Measurements from ENCODE around the gene RPL22. TPM values are rescaled to one million over a fixed set of nuclear protein-coding genes. Genes with fewer than 3 reads are reported as not detected.

Gene RPL22
- total RNA-seq, 2 donors from 2014 or later = 275 to 296 TPM

DNA sequence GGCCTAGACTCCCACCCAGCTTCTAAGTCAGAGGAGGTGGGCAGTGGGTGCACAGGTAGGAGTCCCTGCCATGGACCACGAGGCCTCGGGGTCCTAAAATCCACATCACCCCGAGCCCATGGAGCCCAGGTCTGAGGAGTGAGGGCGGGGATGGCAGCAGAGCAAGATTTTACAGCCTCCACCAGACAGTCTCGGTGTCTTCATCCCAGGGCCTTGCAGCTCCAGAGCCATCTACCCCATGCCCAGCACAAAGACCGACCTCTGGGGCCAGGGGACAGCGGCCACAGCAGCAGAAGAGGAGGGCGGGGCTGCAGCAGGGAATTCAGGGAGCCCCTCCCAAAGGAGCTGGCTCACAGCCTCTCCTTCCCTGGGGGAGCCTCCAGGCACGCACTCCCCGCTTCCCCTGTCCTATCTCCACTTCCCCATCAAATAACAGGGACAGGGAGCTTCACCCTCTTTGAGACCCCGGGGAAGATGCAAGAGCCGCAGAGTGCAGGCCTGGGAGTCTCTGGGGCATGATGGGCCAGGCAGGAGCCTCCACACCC lies 33.9 kb downstream of the RPL22 start:
- intact Hi-C loops (cut with DNase I) = no loop called here
- no peak for DNase-seq (ENCODE audit: low spot score)

DNA sequence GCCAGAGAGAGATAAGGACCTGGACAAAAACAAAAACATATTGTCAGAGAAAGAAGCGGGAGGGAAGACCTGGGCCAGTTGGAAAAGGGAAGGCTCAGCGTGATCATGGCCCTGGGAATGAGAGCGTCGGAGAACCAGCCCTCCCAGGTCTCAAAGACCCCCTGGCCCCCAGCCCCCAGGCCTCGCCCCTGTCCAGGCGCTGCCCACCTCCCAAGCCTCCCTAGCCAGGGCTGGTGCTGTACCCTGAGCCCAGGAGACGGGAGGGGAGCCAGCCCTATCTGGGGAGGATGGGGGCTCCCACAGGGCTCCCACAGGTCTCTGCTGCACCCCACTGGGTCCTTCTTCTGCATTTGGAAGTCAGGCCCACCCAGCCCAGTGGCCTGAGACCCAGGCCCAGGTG lies 34.4 kb downstream of the RPL22 start:
- intact Hi-C loops (cut with DNase I) = no loop called here
- no peak for DNase-seq (ENCODE audit: low spot score)

DNA sequence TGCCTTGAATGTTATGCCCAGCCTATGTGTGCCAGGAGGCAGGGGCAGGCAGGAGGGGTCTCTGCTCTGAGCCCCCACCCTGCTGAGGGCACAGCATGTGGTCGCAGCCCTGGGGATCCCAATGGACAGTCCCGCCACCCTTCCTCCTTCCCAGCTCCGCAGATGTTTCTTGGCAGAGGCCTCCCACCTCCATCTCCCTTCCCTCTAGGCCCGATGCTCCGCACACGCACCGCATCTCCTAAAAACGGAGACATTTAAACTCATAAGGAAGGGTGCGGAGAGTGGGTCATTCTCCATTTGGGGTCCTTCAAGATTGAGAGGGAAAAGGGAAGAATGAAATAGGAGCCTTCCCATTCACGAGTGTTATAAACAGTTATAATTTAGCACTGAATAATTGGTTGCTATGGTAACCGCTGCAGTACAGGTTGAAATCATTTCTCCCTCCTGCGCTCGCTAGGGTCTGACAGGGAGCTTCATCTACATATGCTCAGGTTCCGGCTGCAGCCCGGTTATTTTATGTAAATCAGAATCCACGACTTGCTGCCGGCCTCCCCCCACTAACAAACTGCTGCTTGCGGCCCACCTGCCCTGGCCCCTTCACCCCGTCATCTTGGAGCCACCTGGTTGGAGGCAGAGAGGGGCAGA lies 35.3 kb downstream of the RPL22 start:
- intact Hi-C loops (cut with DNase I) = no loop called here

GRCh38 chr1:6163191-6163972 lies 36.0 kb downstream of the RPL22 start:
- DNase-seq (ENCODE audit: low spot score) = no peak
- intact Hi-C loops (cut with DNase I) = no loop called here

More for the DNA sequence above, 35.3 kb downstream of the RPL22 start:
- no peak for DNase-seq (ENCODE audit: low spot score)

- DNase-seq (ENCODE audit: low spot score) = no peak
- intact Hi-C loops (cut with DNase I) = no loop called here
Observed at GRCh38 chr1:6162773-6163172, 36.6 kb downstream of the RPL22 start.

DNA sequence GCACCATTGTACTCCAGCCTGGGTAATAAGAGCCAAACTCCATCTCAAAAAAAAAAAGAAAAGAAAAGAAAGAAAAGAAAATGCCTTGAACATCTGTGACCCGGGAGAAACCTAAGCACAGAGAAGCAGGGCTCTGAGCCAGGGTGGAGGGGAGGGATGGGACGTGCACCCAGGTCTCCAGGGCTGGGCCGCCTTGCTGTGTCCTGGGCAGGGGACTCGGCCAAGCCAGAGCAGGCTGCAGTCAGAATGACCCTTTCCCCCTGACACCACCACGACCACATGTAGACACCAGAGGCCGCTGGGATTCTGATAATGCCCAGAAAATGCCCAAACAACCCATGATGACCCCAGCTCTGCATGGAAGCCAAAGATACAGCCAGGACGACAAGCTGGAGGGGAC lies 37.1 kb downstream of the RPL22 start:
- intact Hi-C loops (cut with DNase I) = no loop called here
- no peak for DNase-seq (ENCODE audit: low spot score)

- intact Hi-C loops (cut with DNase I) = no loop called here
- DNase-seq (ENCODE audit: low spot score) = no peak
Observed at GRCh38 chr1:6158181-6158580, 41.2 kb downstream of the RPL22 start.

- intact Hi-C loops (cut with DNase I) = no loop called here
- no peak for DNase-seq (ENCODE audit: low spot score)
Observed at GRCh38 chr1:6157528-6158174, 41.7 kb downstream of the RPL22 start.

- DNase-seq (ENCODE audit: low spot score) = no peak
- intact Hi-C loops (cut with DNase I) = no loop called here
Observed at GRCh38 chr1:6157132-6157527, 42.3 kb downstream of the RPL22 start.

DNA sequence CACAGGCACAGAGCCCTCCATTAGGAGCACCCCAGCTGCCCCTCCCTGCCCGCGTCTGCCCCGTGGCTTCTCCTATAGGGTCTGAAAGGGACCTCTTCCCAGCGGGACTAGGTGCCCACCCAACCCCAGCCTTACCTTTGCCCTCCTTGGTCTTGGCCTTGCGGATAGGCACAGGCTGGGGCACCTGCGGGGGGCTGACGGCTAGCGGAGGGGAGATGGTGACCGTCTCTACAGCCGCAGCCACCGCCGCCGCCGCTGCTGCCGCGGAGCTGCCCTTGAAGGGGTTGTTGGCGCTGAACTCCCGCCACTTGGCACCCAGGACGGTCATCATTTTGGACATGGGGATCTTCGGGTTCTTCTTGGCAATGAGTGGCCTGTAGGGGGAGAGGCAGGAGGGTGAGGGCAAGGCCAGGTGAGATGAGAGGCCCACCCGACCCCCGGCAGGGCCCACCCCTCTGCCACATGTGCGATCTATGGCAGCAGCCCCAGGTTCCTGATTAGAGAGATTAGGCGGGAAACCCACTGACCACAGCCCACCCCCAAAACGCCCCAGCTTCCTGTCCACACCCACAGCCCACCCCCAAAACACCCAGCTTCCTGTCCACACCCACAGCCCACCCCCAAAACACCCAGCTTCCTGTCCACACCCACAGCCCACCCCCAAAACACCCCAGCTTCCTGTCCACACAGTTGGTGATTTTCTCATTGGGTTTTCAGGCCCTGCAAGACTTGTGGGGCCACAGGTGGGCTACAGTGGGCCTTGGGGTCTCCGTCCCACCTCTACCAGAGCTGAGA lies 44.7 kb downstream of the RPL22 start:
- no peak for DNase-seq (ENCODE audit: low spot score)
- intact Hi-C loops (cut with DNase I) = no loop called here

- intact Hi-C loops (cut with DNase I) = no loop called here
Observed at GRCh38 chr1:6152882-6153281, 46.5 kb downstream of the RPL22 start.

DNA sequence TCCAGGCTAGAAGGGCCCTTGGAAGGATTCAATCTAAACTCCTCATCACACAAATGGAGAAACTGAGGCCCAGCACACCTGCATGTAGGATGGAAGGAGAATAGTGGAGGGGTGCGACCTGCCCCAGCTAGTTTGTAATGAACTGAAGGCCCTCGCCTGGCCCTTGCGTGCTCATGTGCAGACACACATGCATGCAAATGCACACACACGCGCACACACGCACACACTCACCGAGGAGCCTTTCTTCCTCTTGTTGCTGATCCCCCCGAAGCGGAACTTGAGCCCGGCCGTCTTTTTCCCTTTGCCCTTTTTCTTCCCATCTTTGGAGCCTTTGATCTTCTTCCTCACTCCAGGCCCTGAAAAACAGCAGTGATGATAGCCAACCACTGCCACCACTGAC lies 47.2 kb downstream of the RPL22 start:
- intact Hi-C loops (cut with DNase I) = no loop called here
- DNase-seq (ENCODE audit: low spot score) = no peak

More at GRCh38 chr1:6152882-6153281, 46.5 kb downstream of the RPL22 start:
- no peak for DNase-seq (ENCODE audit: low spot score)

DNA sequence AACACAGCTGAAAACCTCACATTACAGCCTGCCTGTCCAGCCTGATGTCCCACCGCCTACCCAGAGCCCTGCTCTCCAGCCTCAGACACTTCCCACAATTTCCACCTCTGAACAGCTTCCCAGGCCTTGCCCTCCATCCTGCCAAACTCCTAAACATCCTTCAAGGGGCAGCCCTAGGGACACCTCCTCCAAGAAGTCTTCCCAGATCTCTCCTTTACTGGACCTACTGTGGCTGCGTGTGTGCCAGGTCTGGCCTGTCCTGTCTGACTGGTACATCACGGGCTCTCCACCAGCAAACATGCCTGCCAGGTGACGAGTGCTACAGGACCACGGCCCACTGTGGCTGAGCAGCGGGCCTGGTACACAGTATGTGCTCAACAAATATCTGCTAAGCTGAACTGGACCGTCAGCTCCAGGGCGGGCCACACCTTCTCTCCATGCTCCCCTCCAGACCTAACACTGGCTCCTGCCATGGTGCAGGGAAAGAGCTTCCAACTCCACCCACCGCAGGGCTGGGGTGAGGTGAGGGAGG lies 48.0 kb downstream of the RPL22 start:
- DNase-seq (ENCODE audit: low spot score) = no peak
- intact Hi-C loops (cut with DNase I) = no loop called here

DNA sequence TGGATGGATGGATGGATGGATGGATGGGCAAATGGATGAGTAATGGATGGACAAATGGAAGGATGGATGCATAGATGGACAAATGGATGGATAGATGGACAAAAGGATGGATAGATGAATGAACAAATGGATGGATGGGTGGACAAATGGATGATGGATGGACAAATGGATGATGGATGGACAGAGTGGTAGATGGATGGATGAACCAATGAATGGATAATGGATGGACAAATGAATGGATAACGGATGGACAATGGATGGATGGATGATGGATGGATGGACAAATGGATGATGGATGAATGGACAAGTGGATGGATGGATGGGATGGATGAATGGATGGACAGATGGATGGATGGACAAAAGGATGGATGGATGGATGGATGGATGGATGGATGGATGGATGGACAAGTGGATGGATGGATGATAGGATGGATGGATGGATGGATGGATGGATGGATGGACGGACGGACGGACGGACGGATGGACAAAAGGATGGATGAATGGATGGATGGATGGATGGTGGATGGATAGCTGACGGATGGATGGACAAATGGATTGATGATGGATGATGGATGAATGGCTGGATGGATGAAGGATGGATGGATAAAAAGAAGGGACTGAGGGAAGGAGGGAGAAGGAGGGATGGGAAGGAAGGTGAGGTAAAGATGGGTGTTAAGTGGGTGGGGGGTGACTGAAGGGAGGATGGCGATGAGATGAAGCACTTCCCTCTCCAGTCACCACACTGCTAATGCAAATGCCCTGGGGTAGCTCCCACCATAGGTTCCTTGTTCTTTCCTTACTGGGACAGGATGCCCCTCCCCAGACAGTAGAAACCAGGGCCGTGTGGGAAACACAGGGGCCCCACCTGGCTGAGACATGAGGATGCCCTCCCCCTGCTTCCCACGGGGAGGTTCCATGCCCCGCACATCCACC lies 49.1 kb downstream of the RPL22 start:
- DNase-seq (ENCODE audit: low spot score) = no peak
- intact Hi-C loops (cut with DNase I) = no loop called here

GRCh38 chr1:6149597-6149996 lies 49.8 kb downstream of the RPL22 start:
- DNase-seq (ENCODE audit: low spot score) = no peak
- intact Hi-C loops (cut with DNase I) = no loop called here

- DNase-seq (ENCODE audit: low spot score) = no peak
- intact Hi-C loops (cut with DNase I) = no loop called here
Observed at GRCh38 chr1:6148497-6149241, 50.7 kb downstream of the RPL22 start.

DNA sequence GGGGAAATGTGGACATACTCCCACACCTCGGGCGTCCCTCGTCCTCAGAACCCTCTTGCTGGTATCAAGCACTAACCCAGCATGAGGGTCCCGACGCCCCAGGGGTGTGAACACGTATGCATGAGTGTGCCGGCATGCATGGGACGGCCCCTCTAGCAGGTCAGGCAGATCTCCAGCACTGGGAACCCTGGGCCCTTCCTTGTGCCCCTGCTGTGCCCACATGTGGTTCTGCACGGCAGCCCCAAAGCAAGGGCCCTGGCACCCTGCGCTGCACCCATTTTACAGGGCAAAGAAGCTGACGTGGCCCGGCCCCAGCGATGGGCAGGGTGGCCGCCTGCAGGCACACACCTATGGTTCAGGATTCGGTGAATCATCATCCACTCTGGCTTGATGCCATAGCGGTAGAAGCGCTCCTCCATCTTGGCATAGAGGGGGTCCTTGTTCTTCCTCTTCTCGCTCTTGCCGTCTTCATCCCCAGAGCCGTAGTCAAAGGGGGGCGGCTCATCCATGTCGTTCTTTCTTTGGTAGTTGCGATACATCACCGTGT lies 53.5 kb downstream of the RPL22 start:
- DNase-seq (ENCODE audit: low spot score) = no peak
- intact Hi-C loops (cut with DNase I) = no loop called here

Measured in posterior vena cava (tissue), 2 donors.